ENCODE measurements around the gene AP2A1. TPM values are rescaled to one million over a fixed set of nuclear protein-coding genes. Genes with fewer than 3 reads are reported as not detected.

The AP2A1 gene
- total RNA-seq, 1 donor from 2014 or later, result 65.5 TPM

DNA sequence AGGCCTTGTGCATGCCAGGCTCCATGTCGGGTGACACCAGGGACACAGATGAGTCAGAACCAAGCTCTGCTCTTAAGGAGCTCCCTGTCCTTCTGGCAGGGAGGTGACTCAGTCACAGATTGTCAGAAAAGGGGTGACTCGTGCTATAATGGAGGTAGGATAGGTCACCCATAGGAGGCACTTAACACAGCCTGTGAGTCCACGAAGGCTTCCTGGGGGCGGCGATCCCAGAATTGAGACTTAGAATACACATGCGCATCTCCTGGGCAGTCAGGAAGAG is 26.7 kb downstream of the AP2A1 start:
- Histone ChIP-seq H3K4me3 (no peak overlapping the region), H3K4me1 (peaks cover 15% of the 10 kb centered on the region), H3K36me3 (peaks cover 86% of the 10 kb centered on the region), H3K27ac (replicated peaks) (no peak overlapping the region), H3K27me3 (ENCODE audit: low read depth) (no peaks in the 10 kb centered on the region), H3K9me3 (replicated peaks) (no peaks in the 10 kb centered on the region)
- DNase-seq, result no peak
- intact Hi-C loops (cut with micrococcal nuclease), result no loop called here
- TF ChIP-seq, protein P1, sequence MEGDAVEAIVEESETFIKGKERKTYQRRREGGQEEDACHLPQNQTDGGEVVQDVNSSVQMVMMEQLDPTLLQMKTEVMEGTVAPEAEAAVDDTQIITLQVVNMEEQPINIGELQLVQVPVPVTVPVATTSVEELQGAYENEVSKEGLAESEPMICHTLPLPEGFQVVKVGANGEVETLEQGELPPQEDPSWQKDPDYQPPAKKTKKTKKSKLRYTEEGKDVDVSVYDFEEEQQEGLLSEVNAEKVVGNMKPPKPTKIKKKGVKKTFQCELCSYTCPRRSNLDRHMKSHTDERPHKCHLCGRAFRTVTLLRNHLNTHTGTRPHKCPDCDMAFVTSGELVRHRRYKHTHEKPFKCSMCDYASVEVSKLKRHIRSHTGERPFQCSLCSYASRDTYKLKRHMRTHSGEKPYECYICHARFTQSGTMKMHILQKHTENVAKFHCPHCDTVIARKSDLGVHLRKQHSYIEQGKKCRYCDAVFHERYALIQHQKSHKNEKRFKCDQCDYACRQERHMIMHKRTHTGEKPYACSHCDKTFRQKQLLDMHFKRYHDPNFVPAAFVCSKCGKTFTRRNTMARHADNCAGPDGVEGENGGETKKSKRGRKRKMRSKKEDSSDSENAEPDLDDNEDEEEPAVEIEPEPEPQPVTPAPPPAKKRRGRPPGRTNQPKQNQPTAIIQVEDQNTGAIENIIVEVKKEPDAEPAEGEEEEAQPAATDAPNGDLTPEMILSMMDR (IDR thresholded peaks at IDR 0.05; ENCODE audit: borderline replicate concordance), result no peak

DNA sequence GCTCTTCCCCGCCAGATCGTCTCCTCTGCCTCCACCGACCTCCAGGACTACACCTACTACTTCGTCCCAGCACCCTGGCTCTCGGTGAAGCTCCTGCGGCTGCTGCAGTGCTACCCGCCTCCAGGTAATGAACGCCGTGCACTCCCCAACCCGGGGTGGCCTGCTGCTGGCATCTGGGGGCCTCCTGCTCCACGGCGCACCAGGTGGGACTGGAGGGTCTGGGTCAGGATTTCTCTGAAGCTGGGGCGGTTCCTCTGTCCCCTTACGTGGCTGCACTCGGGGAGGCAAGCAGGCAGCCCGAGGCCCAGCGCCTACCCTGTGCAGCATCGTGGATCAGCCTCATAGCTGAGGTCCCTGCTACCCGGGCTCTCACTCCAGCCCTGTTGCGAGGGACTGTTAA is 28.8 kb downstream of the AP2A1 start:
- no peak overlapping the region for H3K4me3 ChIP-seq
- peaks cover 94% of the 10 kb centered on the region for H3K36me3 ChIP-seq
- DNase-seq, result no peak
- peaks cover 12% of the 10 kb centered on the region for H3K4me1 ChIP-seq
- H3K27ac ChIP-seq (replicated peaks), result no peak overlapping the region
- TF ChIP-seq, protein P1 (IDR thresholded peaks at IDR 0.05; ENCODE audit: borderline replicate concordance), result no peak
- intact Hi-C loops (cut with micrococcal nuclease), result no loop called here
- no peaks in the 10 kb centered on the region for H3K27me3 ChIP-seq (ENCODE audit: low read depth)
- H3K9me3 ChIP-seq (replicated peaks), result no peaks in the 10 kb centered on the region

DNA sequence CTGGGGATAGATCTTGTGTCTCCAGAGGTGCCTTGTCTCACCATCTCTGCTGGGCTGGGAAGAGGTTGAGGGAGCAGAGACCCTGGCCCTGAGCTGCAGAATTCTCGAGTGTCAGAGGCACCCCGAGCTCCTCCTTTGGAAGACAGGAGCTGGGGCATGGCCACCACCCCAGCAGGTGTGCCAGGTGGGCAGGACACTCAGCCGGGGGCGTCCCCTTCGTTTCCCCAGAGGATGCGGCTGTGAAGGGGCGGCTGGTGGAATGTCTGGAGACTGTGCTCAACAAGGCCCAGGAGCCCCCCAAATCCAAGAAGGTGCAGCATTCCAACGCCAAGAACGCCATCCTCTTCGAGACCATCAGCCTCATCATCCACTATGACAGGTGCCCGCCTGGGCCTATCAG is 31.8 kb downstream of the AP2A1 start:
- Histone ChIP-seq H3K27ac (replicated peaks) (no peak overlapping the region), H3K9me3 (replicated peaks) (no peaks in the 10 kb centered on the region), H3K4me3 (no peak overlapping the region), H3K27me3 (ENCODE audit: low read depth) (no peaks in the 10 kb centered on the region), H3K36me3 (peaks cover 95% of the 10 kb centered on the region), H3K4me1 (peaks cover 18% of the 10 kb centered on the region)
- DNase-seq, result no peak
- TF ChIP-seq, protein P1 (IDR thresholded peaks at IDR 0.05; ENCODE audit: borderline replicate concordance), result no peak
- intact Hi-C loops (cut with micrococcal nuclease), result no loop called here

DNA sequence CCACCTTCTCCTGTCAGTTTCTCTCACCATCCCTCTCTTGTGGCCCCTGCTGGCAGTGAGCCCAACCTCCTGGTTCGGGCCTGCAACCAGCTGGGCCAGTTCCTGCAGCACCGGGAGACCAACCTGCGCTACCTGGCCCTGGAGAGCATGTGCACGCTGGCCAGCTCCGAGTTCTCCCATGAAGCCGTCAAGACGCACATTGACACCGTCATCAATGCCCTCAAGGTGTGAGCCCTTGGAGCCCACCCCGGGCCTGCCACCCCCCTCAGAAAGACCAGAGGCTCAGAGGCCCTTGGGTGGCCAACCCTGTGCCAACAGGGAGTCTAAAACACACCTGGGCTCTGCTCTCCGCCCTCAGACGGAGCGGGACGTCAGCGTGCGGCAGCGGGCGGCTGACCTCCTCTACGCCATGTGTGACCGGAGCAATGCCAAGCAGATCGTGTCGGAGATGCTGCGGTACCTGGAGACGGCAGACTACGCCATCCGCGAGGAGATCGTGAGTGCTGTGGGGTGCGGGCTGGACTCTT is 32.5 kb downstream of the AP2A1 start:
- no peak overlapping the region for H3K27ac ChIP-seq (replicated peaks)
- TF ChIP-seq, protein P1 (IDR thresholded peaks at IDR 0.05; ENCODE audit: borderline replicate concordance), result no peak
- H3K4me1 ChIP-seq, result peaks cover 18% of the 10 kb centered on the region
- H3K4me3 ChIP-seq, result no peak overlapping the region
- H3K9me3 ChIP-seq (replicated peaks), result no peaks in the 10 kb centered on the region
- intact Hi-C loops (cut with micrococcal nuclease), result no loop called here
- no peak for DNase-seq
- peaks cover 93% of the 10 kb centered on the region for H3K36me3 ChIP-seq
- no peaks in the 10 kb centered on the region for H3K27me3 ChIP-seq (ENCODE audit: low read depth)

DNA sequence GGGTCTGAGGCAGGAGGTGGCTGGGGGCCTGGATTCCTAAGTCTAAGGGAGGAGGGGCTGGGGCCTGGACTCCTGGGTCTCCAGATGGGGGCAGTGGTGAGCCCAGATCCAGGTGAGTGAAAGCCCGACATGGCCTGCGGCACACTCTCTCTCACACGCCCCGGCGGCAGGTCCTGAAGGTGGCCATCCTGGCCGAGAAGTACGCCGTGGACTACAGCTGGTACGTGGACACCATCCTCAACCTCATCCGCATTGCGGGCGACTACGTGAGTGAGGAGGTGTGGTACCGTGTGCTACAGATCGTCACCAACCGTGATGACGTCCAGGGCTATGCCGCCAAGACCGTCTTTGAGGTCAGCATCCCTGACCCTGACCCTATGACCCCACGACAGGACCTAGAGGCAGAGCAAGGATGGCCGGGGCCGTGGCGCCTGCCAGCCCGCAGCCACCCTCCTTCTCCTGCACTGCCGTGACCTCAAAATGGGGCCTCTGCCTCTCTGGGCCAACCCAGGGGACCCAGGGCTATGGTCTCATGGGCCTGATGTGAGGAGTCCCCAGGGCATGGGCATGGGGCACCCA is 33.1 kb downstream of the AP2A1 start:
- intact Hi-C loops (cut with micrococcal nuclease), result no loop called here
- Histone ChIP-seq H3K4me3 (no peak overlapping the region), H3K27ac (replicated peaks) (no peak overlapping the region), H3K9me3 (replicated peaks) (no peaks in the 10 kb centered on the region), H3K4me1 (peaks cover 18% of the 10 kb centered on the region), H3K27me3 (ENCODE audit: low read depth) (no peaks in the 10 kb centered on the region), H3K36me3 (peaks cover 93% of the 10 kb centered on the region)
- DNase-seq, result no peak
- TF ChIP-seq, protein P1 (IDR thresholded peaks at IDR 0.05; ENCODE audit: borderline replicate concordance), result no peak

Measured in left ventricle myocardium inferior (tissue), 1 donor.